OCI-LY7 (cell line): ENCODE data around the gene CARD14. TPM values are rescaled to one million over a fixed set of nuclear protein-coding genes. Genes with fewer than 3 reads are reported as not detected.

Experiments
- BruUV-seq: library from RNA; stranded (reverse); fragments of 400-500 nt; replicated peaks from 2 replicates; lab custom pipeline; 2021; lab: Mats Ljungman, UMichigan
- CTCF ChIA-PET: fragments of 300-600 bp; sonication (Branson Sonifier 250); formaldehyde crosslinking; loops from one replicate; lab custom pipeline; 2022; ENCODE audit warnings: antibody characterized with exemption; ENCODE audit not compliant: unreplicated experiment; lab: Charles Lee
- POLR2A ChIA-PET: fragments of 300-600 bp; sonication (Branson Sonifier 250); formaldehyde crosslinking; loops from one replicate; lab custom pipeline; 2022; ENCODE audit warnings: antibody characterized with exemption; lab: Charles Lee
- DNase-seq: peaks from one replicate; pipeline ENCODE4 v3.0.0-alpha.2; 2015; ENCODE audit warnings: low spot score
- H2AFZ ChIP-seq: fragments of 200-600 bp; sonication (generic), shearing (Covaris generic); 2 replicates; pipeline ENCODE4 v1.6.1; 2014; ENCODE audit warnings: mild to moderate bottlenecking, antibody characterized with exemption, low read length, moderate library complexity
- H3K27ac ChIP-seq: fragments of 200-600 bp; sonication (generic); 2 replicates; pipeline ENCODE4 v1.5.1; 2014; ENCODE audit warnings: mixed run types, low read depth, mild to moderate bottlenecking, moderate library complexity, low read length, inconsistent platforms; ENCODE audit not compliant: poor library complexity, severe bottlenecking
- H3K36me3 ChIP-seq: fragments of 200-600 bp; sonication (generic); 2 replicates; pipeline ENCODE4 v1.6.1; 2014; ENCODE audit warnings: mild to moderate bottlenecking, antibody characterized with exemption, low read length, moderate library complexity, mixed read lengths; ENCODE audit not compliant: insufficient read depth
- H3K4me1 ChIP-seq: fragments of 200-600 bp; sonication (generic); 2 replicates; pipeline ENCODE4 v1.5.1; 2014; ENCODE audit warnings: mild to moderate bottlenecking, low read length; ENCODE audit not compliant: insufficient read depth, poor library complexity, severe bottlenecking
- H3K4me2 ChIP-seq: fragments of 200-600 bp; sonication (generic); 2 replicates; pipeline ENCODE4 v1.6.1; 2014; ENCODE audit warnings: mild to moderate bottlenecking, low read length
- H3K4me3 ChIP-seq: fragments of 200-600 bp; sonication (generic); 2 replicates; pipeline ENCODE4 v1.5.1; 2014; ENCODE audit warnings: mild to moderate bottlenecking, low read depth, low read length; ENCODE audit not compliant: poor library complexity, severe bottlenecking
- H3K79me2 ChIP-seq: fragments of 200-600 bp; sonication (generic); 2 replicates; pipeline ENCODE4 v1.6.1; 2016; ENCODE audit warnings: low read depth, mild to moderate bottlenecking, low read length, moderate library complexity, mixed read lengths; ENCODE audit not compliant: insufficient read depth
- H3K9me2 ChIP-seq: fragments of 200-600 bp; sonication (generic); 2 replicates; pipeline ENCODE4 v1.6.1; 2016; ENCODE audit warnings: mild to moderate bottlenecking, low read length, mixed read lengths; ENCODE audit not compliant: insufficient read depth
- H3K9me3 ChIP-seq: fragments of 200-600 bp; sonication (generic); 2 replicates; pipeline ENCODE4 v1.6.1; 2014; ENCODE audit warnings: mild to moderate bottlenecking, mixed run types, low read length, mixed read lengths
- H4K20me1 ChIP-seq: fragments of 200-600 bp; sonication (generic); 2 replicates; pipeline ENCODE4 v1.6.1; 2014; ENCODE audit warnings: mild to moderate bottlenecking, antibody characterized with exemption, low read length, moderate library complexity, mixed read lengths; ENCODE audit not compliant: insufficient read depth
- CTCF ChIP-seq: fragments of 200-600 bp; sonication (generic); conservative IDR thresholded peaks from 2 replicates; pipeline ENCODE4 v1.5.1; 2014; ENCODE audit warnings: mild to moderate bottlenecking, antibody characterized with exemption, low read length, moderate library complexity, mixed read lengths
- EZH2phosphoT487 ChIP-seq: fragments of 200-600 bp; sonication (generic); IDR thresholded peaks from 2 replicates; pipeline ENCODE4 v1.6.1; 2018; ENCODE audit warnings: low read depth, borderline replicate concordance, mild to moderate bottlenecking, mixed run types, antibody characterized with exemption, low read length, moderate library complexity, mixed read lengths
- intact Hi-C: fragments of 100-400 bp; cut with micrococcal nuclease; formaldehyde crosslinking; loops from one replicate; pipeline ENCODE4 v1.10.0; 2022; ENCODE audit not compliant: unreplicated experiment
- total RNA-seq, 2 experiments: library from RNA; depleted of rRNA in 1 of 2; stranded (reverse); fragments of >200 nt in 1 of 2; shearing (Covaris generic) in 1 of 2; gene quantifications; 2 replicates each; pipeline ENCODE4 v1.2.3, GENCODE V29; 2014 to 2022

The CARD14 gene
- total RNA-seq, 2 experiments from 2014 or later = not detected

- intact Hi-C loops = no loop called here
- no peaks in the 10 kb centered on the region for H4K20me1 ChIP-seq
- ChIA-PET POLR2A (no interaction called here), CTCF (no interaction called here)
- H2AFZ ChIP-seq = no peak overlapping the region
- H3K36me3 ChIP-seq = no peaks in the 10 kb centered on the region
- H3K9me3 ChIP-seq = no peaks in the 10 kb centered on the region
- H3K4me2 ChIP-seq = no peak overlapping the region
- TF ChIP-seq CTCF (no peak), EZH2phosphoT487 (no peak)
- DNase-seq = no peak
- no peaks in the 10 kb centered on the region for H3K9me2 ChIP-seq
- H3K27ac ChIP-seq = no peak overlapping the region
- no peak overlapping the region for H3K4me3 ChIP-seq
- BruUV-seq = no TSS peak
- no peaks in the 10 kb centered on the region for H3K4me1 ChIP-seq
- H3K79me2 ChIP-seq = no peaks in the 10 kb centered on the region
These were observed 723 bp upstream of the CARD14 start for GRCh38 chr17:80169107-80169506.

- no peak overlapping the region for H3K4me2 ChIP-seq
- H3K9me3 ChIP-seq = no peaks in the 10 kb centered on the region
- no peak for TF ChIP-seq EZH2phosphoT487
- TF ChIP-seq CTCF = no peak
- no peaks in the 10 kb centered on the region for H3K9me2 ChIP-seq
- intact Hi-C loops = no loop called here
- DNase-seq = no peak
- no peaks in the 10 kb centered on the region for H3K79me2 ChIP-seq
- no peaks in the 10 kb centered on the region for H3K4me1 ChIP-seq
- no peak overlapping the region for H3K4me3 ChIP-seq
- H2AFZ ChIP-seq = no peak overlapping the region
- no peaks in the 10 kb centered on the region for H3K36me3 ChIP-seq
- H3K27ac ChIP-seq = no peak overlapping the region
- ChIA-PET POLR2A (interaction anchor here (0.6 to 0.8 kb wide), 2 partner anchors 169 to 554 kb away, joined by 3 to 5 read pairs; no protein-coding TSS in a partner anchor), CTCF (no interaction called here)
- H4K20me1 ChIP-seq = no peaks in the 10 kb centered on the region
- no TSS peak for BruUV-seq
These were observed 1.9 kb downstream of the CARD14 start for GRCh38 chr17:80171681-80172080.

GRCh38 chr17:80173126-80173525, 3.3 kb downstream of the CARD14 start:
- intact Hi-C loops = no loop called here
- Histone ChIP-seq H3K4me1 (no peaks in the 10 kb centered on the region), H3K4me3 (no peak overlapping the region), H4K20me1 (no peaks in the 10 kb centered on the region), H2AFZ (no peak overlapping the region), H3K36me3 (no peaks in the 10 kb centered on the region), H3K9me2 (no peaks in the 10 kb centered on the region), H3K4me2 (no peak overlapping the region), H3K79me2 (no peaks in the 10 kb centered on the region), H3K27ac (no peak overlapping the region), H3K9me3 (no peaks in the 10 kb centered on the region)
- no peak for DNase-seq
- ChIA-PET CTCF (no interaction called here), POLR2A (interaction anchor here (0.7 kb wide), 1 partner anchor 795 kb away, joined by 4 read pairs; no protein-coding TSS in a partner anchor)
- no TSS peak for BruUV-seq
- TF ChIP-seq CTCF = no peak
- no peak for TF ChIP-seq EZH2phosphoT487
